NCI-H524 (cell line): ENCODE measurements around the gene GASK1B.

Experiments used
- DNase-seq, 2 experiments: peaks; one replicate each; lab custom pipeline; 2025; lab: John Stamatoyannopoulos, UW

GASK1B gene

GRCh38 chr4:158146736-158147135, 26.1 kb downstream of the GASK1B start:
- no peak for DNase-seq

GRCh38 chr4:158139086-158139485, 33.7 kb downstream of the GASK1B start:
- no peak for DNase-seq

- DNase-seq: no peak
These were observed 38.6 kb downstream of the GASK1B start for GRCh38 chr4:158134222-158134621.

GRCh38 chr4:158133551-158133950, 39.3 kb downstream of the GASK1B start:
- DNase-seq: no peak

- DNase-seq: no peak
These were observed 41.8 kb downstream of the GASK1B start for GRCh38 chr4:158131027-158131426.

GRCh38 chr4:158130204-158130603, 42.6 kb downstream of the GASK1B start:
- no peak for DNase-seq

GRCh38 chr4:158129694-158130093, 43.1 kb downstream of the GASK1B start:
- DNase-seq: no peak

GRCh38 chr4:158128540-158128939, 44.3 kb downstream of the GASK1B start:
- DNase-seq: no peak

- DNase-seq: no peak
These were observed 47.5 kb downstream of the GASK1B start for GRCh38 chr4:158125310-158125709.
